HL-60 (cell line): ENCODE results near the gene TMEM198.

Source experiments
- DNase-seq, 2 experiments: peaks; one replicate each; pipeline ENCODE4 v3.0.0-alpha.2; 2010 to 2020; ENCODE audit warnings: low read depth in 1 of 2, low spot score in 1 of 2
- H3K27ac ChIP-seq: fragments of 250-450 bp; sonication (Bioruptor Pico); replicated peaks from 2 replicates; pipeline ENCODE4 v1.5.1; 2020; ENCODE audit warnings: mild to moderate bottlenecking, moderate library complexity
- H3K27me3 ChIP-seq: fragments of 250-450 bp; sonication (Bioruptor Pico); 2 replicates; pipeline ENCODE4 v1.5.1; 2021; ENCODE audit warnings: mild to moderate bottlenecking, moderate library complexity; ENCODE audit not compliant: insufficient read depth, poor library complexity, severe bottlenecking
- H3K4me3 ChIP-seq: replicated peaks from 2 replicates; pipeline ENCODE4 v1.5.1; 2011; ENCODE audit warnings: mild to moderate bottlenecking, control low read depth, low read length; ENCODE audit not compliant: insufficient read depth
- GABPA ChIP-seq: IDR thresholded peaks from 2 replicates; pipeline ENCODE4 v1.6.1; 2012; ENCODE audit warnings: low read depth
- POLR2AphosphoS5 ChIP-seq: IDR thresholded peaks from 2 replicates; pipeline ENCODE4 v1.6.1; 2012; ENCODE audit warnings: low read depth
- SPI1 ChIP-seq: IDR thresholded peaks from 2 replicates; pipeline ENCODE4 v1.6.1; 2012; ENCODE audit warnings: low read depth, mild to moderate bottlenecking, borderline replicate concordance
- TF ChIP-seq, protein P1 (sequence below): IDR thresholded peaks from 2 replicates; pipeline ENCODE4 v1.6.1; 2012; ENCODE audit warnings: low read depth; ENCODE audit not compliant: insufficient replicate concordance
- TF ChIP-seq, protein P2 (sequence below): IDR thresholded peaks from one replicate; pipeline ENCODE4 v1.5.1; 2011; ENCODE audit warnings: low read length, control low read depth, inconsistent platforms; ENCODE audit not compliant: insufficient read depth

TMEM198 gene

DNA sequence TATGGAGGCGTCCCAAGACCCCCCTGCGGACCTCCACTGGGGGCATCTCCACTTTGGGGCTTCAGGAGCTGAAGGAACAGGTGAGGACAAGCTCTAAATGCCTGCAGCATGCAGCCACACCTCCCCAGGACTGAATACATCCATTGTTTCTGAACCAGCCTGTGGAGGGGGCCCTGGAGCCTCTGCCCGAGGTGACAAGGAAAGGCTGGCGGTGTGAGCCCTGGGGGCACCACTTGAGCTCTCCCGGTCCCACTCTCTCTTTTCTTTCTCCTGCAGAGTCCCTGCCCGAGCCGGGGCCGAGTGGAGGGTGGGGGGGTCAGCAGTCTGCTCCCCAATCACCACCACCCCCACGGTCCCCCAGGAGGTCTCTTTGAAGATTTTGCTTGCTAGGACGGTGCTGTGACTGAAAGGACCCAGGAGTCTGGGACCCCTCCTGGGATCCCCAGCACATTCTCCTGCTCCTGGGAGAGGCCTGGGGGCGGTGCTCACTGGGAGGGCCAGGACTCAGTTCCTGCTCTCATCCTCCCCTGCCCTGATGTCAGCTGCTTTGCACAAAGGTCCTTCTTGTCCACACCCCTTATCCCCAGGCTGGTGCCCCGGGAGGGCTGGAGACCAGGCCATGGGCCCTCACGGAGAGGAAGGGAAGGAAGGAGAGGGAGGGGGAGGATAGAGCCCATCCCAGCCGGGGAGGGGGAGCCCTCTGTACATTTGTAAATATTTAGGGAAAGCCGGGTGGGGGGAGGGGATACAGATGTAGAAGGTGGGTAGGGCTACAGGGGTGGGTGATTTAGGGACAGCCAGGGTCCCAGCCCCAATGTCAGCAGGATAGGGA is 6.0 kb upstream of the TMEM198 start:
- DNase-seq = no peak
- Histone ChIP-seq H3K27me3 (peaks cover 26% of the 10 kb centered on the region), H3K27ac (no peak overlapping the region), H3K4me3 (no peak overlapping the region)
- TF ChIP-seq, protein P1, sequence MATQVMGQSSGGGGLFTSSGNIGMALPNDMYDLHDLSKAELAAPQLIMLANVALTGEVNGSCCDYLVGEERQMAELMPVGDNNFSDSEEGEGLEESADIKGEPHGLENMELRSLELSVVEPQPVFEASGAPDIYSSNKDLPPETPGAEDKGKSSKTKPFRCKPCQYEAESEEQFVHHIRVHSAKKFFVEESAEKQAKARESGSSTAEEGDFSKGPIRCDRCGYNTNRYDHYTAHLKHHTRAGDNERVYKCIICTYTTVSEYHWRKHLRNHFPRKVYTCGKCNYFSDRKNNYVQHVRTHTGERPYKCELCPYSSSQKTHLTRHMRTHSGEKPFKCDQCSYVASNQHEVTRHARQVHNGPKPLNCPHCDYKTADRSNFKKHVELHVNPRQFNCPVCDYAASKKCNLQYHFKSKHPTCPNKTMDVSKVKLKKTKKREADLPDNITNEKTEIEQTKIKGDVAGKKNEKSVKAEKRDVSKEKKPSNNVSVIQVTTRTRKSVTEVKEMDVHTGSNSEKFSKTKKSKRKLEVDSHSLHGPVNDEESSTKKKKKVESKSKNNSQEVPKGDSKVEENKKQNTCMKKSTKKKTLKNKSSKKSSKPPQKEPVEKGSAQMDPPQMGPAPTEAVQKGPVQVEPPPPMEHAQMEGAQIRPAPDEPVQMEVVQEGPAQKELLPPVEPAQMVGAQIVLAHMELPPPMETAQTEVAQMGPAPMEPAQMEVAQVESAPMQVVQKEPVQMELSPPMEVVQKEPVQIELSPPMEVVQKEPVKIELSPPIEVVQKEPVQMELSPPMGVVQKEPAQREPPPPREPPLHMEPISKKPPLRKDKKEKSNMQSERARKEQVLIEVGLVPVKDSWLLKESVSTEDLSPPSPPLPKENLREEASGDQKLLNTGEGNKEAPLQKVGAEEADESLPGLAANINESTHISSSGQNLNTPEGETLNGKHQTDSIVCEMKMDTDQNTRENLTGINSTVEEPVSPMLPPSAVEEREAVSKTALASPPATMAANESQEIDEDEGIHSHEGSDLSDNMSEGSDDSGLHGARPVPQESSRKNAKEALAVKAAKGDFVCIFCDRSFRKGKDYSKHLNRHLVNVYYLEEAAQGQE = no peak
- TF ChIP-seq, protein P2, sequence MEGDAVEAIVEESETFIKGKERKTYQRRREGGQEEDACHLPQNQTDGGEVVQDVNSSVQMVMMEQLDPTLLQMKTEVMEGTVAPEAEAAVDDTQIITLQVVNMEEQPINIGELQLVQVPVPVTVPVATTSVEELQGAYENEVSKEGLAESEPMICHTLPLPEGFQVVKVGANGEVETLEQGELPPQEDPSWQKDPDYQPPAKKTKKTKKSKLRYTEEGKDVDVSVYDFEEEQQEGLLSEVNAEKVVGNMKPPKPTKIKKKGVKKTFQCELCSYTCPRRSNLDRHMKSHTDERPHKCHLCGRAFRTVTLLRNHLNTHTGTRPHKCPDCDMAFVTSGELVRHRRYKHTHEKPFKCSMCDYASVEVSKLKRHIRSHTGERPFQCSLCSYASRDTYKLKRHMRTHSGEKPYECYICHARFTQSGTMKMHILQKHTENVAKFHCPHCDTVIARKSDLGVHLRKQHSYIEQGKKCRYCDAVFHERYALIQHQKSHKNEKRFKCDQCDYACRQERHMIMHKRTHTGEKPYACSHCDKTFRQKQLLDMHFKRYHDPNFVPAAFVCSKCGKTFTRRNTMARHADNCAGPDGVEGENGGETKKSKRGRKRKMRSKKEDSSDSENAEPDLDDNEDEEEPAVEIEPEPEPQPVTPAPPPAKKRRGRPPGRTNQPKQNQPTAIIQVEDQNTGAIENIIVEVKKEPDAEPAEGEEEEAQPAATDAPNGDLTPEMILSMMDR = no peak
- TF ChIP-seq GABPA = no peak
- TF ChIP-seq SPI1 = no peak
- no peak for TF ChIP-seq POLR2AphosphoS5

DNA sequence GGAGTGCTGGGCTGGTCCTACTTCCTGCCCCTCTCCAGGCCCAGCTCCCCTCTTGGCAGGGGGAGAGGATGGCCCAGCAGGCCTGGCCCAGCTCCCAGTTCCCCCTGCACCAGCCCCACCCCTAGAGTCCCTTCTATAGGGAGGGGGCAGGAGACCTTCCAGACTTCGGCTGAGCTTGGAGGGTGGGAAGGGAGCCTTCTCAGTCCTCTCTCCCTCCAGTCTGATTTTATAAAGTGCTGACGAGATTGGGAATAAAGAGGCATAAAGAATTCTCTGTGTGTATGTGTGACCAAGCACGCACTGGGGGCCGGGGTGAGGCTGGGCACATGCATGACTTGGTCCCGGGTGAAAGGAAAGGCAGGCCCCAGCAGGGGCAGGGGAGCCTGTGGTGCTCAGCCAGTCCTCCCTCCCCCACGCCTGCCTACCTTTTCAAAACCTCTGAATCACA is 5.3 kb upstream of the TMEM198 start:
- no peak overlapping the region for H3K4me3 ChIP-seq
- TF ChIP-seq, protein P1 = no peak
- TF ChIP-seq SPI1 = no peak
- TF ChIP-seq, protein P2 = no peak
- no peak for TF ChIP-seq POLR2AphosphoS5
- TF ChIP-seq GABPA = no peak
- H3K27me3 ChIP-seq = peaks cover 28% of the 10 kb centered on the region
- H3K27ac ChIP-seq = no peak overlapping the region
- DNase-seq = no peak

DNA sequence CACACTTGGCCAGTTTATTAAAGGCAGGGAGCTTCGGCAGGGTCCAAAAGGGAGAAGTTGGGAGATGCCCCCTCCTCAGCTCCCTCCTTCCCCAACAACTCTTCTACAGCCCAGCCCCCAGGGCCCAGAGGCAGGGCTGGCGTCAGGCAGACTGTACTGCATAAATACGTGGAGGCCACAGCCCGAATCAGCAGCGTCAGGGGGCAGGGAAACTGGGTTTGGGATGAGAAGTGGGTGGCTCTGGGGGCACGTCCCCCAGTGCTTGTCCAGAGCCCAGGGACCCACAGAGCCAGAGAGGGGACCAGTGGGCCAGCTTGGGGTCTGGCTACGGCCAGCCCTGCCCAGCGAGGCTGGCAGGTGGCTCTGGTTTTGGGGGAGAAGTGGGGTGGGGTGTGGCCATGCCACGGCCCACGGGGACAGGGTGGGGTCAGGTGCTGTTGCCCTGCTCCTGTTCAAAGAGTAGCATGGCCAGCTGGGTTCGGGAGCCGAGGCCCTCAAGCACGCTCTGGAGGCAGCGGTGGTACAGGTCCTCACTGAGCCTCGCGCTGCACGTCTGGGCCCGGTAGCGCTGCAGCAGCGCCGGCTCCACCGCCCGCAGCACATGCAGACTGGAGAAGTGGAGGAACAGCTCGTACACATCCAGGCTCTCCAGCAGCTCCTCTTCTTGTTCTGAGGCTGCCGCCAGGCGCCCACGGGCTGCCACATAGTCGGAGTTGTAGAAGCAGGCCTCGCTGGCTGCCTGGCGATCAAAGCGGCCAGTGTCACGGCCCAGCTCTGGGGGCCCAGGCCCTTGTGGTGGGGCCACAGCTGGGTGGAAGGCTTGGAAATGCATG is 4.7 kb upstream of the TMEM198 start:
- Histone ChIP-seq H3K27ac (no peak overlapping the region), H3K27me3 (peaks cover 28% of the 10 kb centered on the region), H3K4me3 (no peak overlapping the region)
- DNase-seq = no peak
- TF ChIP-seq, protein P1 = no peak
- TF ChIP-seq GABPA (no peak), SPI1 (no peak), POLR2AphosphoS5 (no peak)
- TF ChIP-seq, protein P2 = no peak
